Fibroblast of skin of right quadriceps (primary cell): ENCODE data around the gene ZNF598.

ENCODE experiments used
- DNase-seq: peaks from one replicate; pipeline ENCODE4 v3.0.0-alpha.2; 2013

The ZNF598 gene

DNA sequence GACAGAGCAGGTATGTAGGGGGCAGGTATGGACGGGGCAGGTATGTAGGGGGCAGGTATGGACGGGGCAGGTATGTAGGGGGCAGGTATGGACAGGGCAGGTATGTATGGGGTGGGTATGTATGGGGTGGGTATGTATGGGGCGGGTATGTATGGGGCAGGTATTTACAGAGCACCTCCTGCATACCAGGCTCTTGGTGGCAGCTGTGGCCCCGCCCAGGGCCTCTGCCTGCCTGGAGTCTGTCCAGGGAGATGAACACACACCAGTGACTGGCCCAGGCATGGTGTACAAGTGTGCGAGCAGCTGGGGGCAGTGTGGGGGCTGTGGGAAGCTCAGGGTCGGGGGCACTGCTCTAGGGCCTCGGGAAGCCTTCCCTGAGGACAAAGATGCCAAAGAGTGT is 59.6 kb downstream of the ZNF598 start:
- DNase-seq = no peak

DNA sequence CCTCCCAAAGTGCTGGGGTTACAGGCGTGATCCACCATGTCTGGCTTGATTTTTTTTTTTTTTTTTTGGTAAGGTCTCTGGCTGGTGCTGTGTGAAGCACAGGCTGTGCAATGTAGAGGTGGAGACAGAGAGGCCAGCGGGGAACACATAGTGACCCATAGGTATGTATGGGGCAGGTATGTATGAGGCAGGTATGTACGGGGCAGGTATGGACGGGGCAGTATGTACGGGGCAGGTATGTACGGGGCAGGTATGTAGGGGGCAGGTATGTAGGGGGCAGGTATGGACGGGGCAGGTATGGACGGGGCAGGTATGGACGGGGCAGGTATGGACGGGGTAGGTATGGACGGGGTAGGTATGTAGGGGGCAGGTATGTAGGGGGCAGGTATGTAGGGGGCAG is 60.1 kb downstream of the ZNF598 start:
- DNase-seq = no peak
